OCI-LY1 (cell line): ENCODE data around the gene MPV17L2.

Experiments used
- CTCF ChIP-seq: fragments of 200-600 bp; sonication (generic), shearing (Covaris generic); IDR thresholded peaks from 2 replicates; pipeline ENCODE4 v1.5.1; 2017; ENCODE audit warnings: mild to moderate bottlenecking, antibody characterized with exemption, low read length, moderate library complexity, mixed read lengths
- EZH2 ChIP-seq: fragments of 200-600 bp; sonication (generic), shearing (Covaris generic); IDR thresholded peaks from 2 replicates; pipeline ENCODE4 v1.8.0; 2017; ENCODE audit warnings: borderline replicate concordance, mixed run types, mild to moderate bottlenecking, antibody characterized with exemption, low read length, moderate library complexity, mixed read lengths

GRCh38 chr19:18155095-18156087 lies 37.6 kb upstream of the MPV17L2 start:
- TF ChIP-seq EZH2: no peak
- TF ChIP-seq CTCF: no peak
